ENCODE data around the gene PANX3.

PANX3 gene

GRCh38 chr11:124581817-124582216 lies 29.4 kb upstream of the PANX3 start:
- H3K36me3 Mint-ChIP-seq (ENCODE audit: low read depth): no peaks in the 10 kb centered on the region
- H3K27me3 Mint-ChIP-seq (ENCODE audit: low read depth, poor library complexity): peaks cover 2% of the 10 kb centered on the region
- no peak overlapping the region for H3K27ac Mint-ChIP-seq
- H3K4me1 Mint-ChIP-seq: peaks cover 17% of the 10 kb centered on the region
- DNase-seq: no peak
- H3K9me3 Mint-ChIP-seq: no peaks in the 10 kb centered on the region
- TF ChIP-seq CTCF (IDR thresholded peaks at IDR 0.05): no peak
- H3K4me3 Mint-ChIP-seq: no peak overlapping the region

GRCh38 chr11:124582565-124582964 lies 28.7 kb upstream of the PANX3 start:
- Mint-ChIP-seq H3K4me3 (no peak overlapping the region), H3K4me1 (peaks cover 17% of the 10 kb centered on the region), H3K27me3 (ENCODE audit: low read depth, poor library complexity) (peaks cover 4% of the 10 kb centered on the region), H3K36me3 (ENCODE audit: low read depth) (no peaks in the 10 kb centered on the region), H3K27ac (no peak overlapping the region), H3K9me3 (no peaks in the 10 kb centered on the region)
- TF ChIP-seq CTCF (IDR thresholded peaks at IDR 0.05): no peak
- no peak for DNase-seq

GRCh38 chr11:124583781-124584180 lies 27.4 kb upstream of the PANX3 start:
- Mint-ChIP-seq H3K27me3 (ENCODE audit: low read depth, poor library complexity) (peaks cover 4% of the 10 kb centered on the region), H3K4me3 (no peak overlapping the region), H3K9me3 (no peaks in the 10 kb centered on the region), H3K27ac (no peak overlapping the region), H3K36me3 (ENCODE audit: low read depth) (no peaks in the 10 kb centered on the region), H3K4me1 (peaks cover 17% of the 10 kb centered on the region)
- TF ChIP-seq CTCF (IDR thresholded peaks at IDR 0.05): no peak
- no peak for DNase-seq

- no peaks in the 10 kb centered on the region for H3K36me3 Mint-ChIP-seq (ENCODE audit: low read depth)
- DNase-seq: no peak
- H3K4me3 Mint-ChIP-seq: no peak overlapping the region
- no peak for TF ChIP-seq CTCF (IDR thresholded peaks at IDR 0.05)
- H3K4me1 Mint-ChIP-seq: peaks cover 17% of the 10 kb centered on the region
- no peaks in the 10 kb centered on the region for H3K9me3 Mint-ChIP-seq
- peaks cover 4% of the 10 kb centered on the region for H3K27me3 Mint-ChIP-seq (ENCODE audit: low read depth, poor library complexity)
- H3K27ac Mint-ChIP-seq: no peak overlapping the region
These were observed 26.4 kb upstream of the PANX3 start for GRCh38 chr11:124584681-124585372.

- Mint-ChIP-seq H3K27me3 (ENCODE audit: low read depth, poor library complexity) (peaks cover 4% of the 10 kb centered on the region), H3K9me3 (no peaks in the 10 kb centered on the region), H3K36me3 (ENCODE audit: low read depth) (no peaks in the 10 kb centered on the region), H3K4me1 (peaks cover 14% of the 10 kb centered on the region), H3K27ac (no peak overlapping the region), H3K4me3 (no peak overlapping the region)
- peak; percentile 53 for TF ChIP-seq CTCF (IDR thresholded peaks at IDR 0.05)
- peak; percentile 67 for DNase-seq
These were observed 24.9 kb upstream of the PANX3 start for GRCh38 chr11:124586238-124586860.

- peaks cover 4% of the 10 kb centered on the region for H3K27me3 Mint-ChIP-seq (ENCODE audit: low read depth, poor library complexity)
- DNase-seq: no peak
- H3K36me3 Mint-ChIP-seq (ENCODE audit: low read depth): no peaks in the 10 kb centered on the region
- no peak for TF ChIP-seq CTCF (IDR thresholded peaks at IDR 0.05)
- no peaks in the 10 kb centered on the region for H3K4me1 Mint-ChIP-seq
- no peaks in the 10 kb centered on the region for H3K9me3 Mint-ChIP-seq
- no peak overlapping the region for H3K4me3 Mint-ChIP-seq
- H3K27ac Mint-ChIP-seq: no peak overlapping the region
These were observed 19.8 kb upstream of the PANX3 start for GRCh38 chr11:124591430-124591829.

Data from nephron progenitor cell (in vitro differentiated cells).